NCI-H2227 (cell line): ENCODE data around the gene MSH3.

ENCODE experiments used
- DNase-seq: peaks from one replicate; lab custom pipeline; 2025; ENCODE audit not compliant: unreplicated experiment; lab: John Stamatoyannopoulos, UW

The MSH3 gene

DNA sequence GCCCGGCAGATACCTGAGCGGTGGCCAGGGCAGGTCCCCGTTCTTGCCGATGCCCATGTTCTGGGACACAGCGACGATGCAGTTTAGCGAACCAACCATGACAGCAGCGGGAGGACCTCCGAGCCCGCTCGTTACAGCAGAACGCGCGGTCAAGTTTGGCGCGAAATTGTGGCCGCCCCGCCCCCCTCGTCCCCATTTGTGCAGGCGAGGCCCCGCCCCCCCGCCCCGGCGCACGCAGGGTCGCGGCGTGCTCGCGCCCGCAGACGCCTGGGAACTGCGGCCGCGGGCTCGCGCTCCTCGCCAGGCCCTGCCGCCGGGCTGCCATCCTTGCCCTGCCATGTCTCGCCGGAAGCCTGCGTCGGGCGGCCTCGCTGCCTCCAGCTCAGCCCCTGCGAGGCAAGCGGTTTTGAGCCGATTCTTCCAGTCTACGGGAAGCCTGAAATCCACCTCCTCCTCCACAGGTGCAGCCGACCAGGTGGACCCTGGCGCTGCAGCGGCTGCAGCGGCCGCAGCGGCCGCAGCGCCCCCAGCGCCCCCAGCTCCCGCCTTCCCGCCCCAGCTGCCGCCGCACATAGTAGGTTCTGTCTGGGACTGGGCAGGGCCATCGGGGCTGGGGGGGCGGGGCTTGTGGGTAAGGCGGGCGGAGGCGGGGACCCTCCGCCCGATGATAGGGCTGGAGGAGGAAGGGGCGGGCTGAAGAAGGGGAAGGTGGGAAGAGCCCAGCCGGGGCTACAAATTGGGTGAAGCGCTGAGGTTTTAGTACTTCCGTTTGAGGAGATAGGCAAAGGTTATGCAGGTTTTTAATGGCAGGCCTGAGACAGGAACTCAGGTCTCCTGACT, at the start of gene MSH3, which contains the start of gene DHFR:
Gene MSH3 (plus strand): TSS at position 262 of the 840 bp plus-strand sequence. CDS start 76 bp downstream, at position 338.
Gene DHFR (minus strand): TSS at position 593 of the 840 bp plus-strand sequence. CDS start 494 bp downstream, at position 99.
- DNase-seq = peak; percentile 91

DNA sequence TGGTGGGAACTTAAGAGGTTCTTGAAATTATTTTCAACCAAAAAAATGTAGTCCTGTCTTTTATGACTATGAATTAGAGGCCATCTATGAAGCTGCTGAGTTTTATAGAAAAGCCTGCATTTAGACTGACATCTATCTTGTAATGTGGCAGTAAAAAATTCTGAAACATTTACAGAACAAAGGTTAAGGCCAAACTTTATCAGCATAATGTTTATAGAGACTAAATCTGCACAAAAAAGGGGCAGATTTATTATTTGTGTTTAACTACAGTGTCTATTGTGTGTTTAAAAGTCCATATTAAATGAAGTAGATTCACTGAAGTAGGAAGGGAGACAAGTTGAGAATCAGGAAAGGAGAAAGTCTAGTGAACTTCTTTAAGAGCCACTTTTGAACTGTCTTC, 47.1 kb upstream of the MSH3 start:
- no peak for DNase-seq

GRCh38 chr5:80607832-80608231, 46.6 kb upstream of the MSH3 start:
- no peak for DNase-seq

- DNase-seq = no peak
Measured at GRCh38 chr5:80608731-80609130, 45.7 kb upstream of the MSH3 start.

GRCh38 chr5:80609692-80610091, 44.8 kb upstream of the MSH3 start:
- DNase-seq = no peak

- no peak for DNase-seq
Measured at GRCh38 chr5:80615266-80615914, 39.1 kb upstream of the MSH3 start.

DNA sequence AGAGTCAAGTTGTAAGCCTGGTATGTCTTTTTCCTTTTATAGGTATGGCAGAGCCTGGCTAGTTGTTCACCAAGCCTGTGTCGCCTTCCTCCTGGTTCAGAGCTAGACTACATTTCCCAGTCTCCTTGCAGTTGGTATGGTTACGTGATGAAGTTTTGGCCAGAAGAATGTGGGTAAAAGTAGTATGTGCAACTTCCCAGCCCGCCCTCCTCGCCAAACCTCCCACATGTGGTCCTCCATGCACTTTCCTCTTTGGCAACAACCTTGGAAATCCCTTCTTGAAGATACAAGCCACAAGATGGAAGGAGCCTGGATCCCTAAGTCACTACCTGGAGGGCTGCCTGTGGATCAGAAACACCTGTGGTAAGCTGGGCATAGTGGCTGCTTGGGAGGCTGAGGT, 36.0 kb upstream of the MSH3 start:
- DNase-seq = no peak

- DNase-seq = no peak
Measured at GRCh38 chr5:80619086-80619485, 35.4 kb upstream of the MSH3 start.

- no peak for DNase-seq
Measured at GRCh38 chr5:80620211-80620610, 34.2 kb upstream of the MSH3 start.

- DNase-seq = no peak
Measured at GRCh38 chr5:80622756-80623155, 31.7 kb upstream of the MSH3 start.

DNA sequence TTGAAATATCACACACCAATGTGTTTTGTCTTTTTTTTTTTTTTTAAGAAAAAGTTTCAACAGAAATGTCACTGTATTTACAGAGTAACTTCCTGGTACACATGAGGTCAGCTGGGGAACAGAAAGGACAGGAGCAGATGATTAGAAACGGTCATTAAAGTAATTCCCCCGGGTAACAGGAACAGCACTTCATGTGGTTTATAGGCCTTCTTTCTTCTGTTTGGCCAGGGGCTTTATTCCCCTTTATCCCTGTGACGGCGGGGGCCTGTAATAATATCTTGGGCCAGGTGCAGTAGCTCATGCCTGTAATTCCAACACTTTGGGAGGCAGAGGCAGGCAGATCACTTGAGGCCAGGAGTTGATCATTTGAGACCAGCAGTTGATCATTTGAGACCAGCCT, 30.5 kb upstream of the MSH3 start:
- DNase-seq = no peak

GRCh38 chr5:80625230-80625629, 29.2 kb upstream of the MSH3 start:
- DNase-seq = no peak

DNA sequence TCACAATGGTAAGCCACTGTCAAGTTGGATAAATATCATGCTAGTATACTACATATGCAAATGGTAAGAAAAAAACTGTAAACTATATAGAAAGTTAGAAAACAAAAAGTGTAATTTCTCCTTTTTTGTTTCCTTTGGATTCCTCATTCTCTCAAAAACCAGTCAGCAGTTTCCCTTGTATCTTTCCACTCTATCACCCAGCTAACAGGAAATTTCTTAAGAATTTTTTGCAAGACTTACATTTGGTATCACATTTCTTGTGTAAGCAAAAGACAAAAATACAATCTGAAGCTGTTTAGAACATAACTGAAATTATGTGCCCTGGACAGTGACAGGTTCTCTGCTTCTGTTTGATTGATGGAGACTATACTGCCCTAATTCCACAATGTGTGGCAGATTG, 25.2 kb upstream of the MSH3 start:
- DNase-seq = no peak

DNA sequence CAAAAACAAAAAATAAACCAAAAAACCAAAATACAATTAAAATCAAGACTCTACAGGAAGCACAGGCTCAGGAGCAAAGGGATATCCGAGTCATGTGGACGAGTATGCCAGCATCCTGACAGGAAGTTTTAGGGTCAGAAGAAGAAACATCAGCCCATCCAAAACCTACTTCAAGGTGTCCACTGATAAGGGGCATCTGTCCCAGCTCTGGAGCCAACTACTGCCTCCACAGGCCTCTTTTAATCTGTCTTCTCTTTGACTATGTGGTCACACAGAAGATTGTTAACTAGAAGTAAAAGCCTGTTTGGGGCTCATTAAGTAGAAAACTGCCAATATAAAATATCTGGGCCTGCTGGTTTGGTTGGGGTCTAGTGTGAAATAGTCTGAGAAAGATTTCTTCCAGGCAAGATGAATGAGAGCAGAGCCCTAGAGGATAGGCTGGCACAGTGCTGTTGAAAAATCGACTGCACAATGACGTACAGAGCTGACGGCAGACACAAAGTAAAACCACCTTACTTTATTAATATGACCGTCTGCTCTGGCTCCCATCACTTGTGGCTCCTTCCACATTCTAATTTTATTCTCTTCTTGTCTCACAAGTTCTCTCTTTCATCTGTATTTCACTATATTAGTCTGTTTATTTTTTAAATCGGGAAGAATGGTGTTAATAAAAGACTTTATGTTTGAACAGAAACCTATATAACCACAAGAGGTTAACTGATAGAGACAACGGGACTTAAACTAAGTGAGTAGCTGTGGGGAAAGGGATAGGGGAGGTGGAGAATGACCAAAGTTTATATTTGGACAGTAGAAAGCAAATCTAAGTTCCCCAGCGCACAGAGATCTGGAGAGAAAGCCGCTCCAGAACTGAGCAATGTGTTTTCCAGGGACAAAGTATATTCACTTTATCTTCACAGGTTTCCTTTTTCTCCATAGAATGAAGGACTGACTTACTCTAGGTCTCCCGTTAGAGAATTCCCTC, 22.9 kb upstream of the MSH3 start:
- no peak for DNase-seq

- no peak for DNase-seq
Measured at GRCh38 chr5:80632700-80633099, 21.8 kb upstream of the MSH3 start.

DNA sequence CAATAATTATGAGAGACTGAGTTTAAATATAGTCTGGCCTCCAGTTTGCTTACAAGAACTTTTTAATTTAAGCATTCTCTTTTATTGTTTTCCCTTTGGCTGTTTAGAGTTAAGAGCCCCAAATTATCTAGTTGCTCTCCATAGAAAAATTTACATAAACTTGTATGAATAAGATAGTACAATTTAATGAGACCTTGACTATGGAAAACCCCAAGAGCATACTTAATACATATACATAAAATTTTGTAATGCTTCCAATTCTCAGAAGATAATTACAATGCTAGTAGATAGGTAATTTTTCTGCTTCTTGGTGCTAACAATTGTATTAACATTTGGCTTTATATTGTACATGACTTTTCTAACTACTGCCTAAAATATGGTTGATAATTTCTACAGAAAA, 20.3 kb upstream of the MSH3 start:
- DNase-seq = no peak

DNA sequence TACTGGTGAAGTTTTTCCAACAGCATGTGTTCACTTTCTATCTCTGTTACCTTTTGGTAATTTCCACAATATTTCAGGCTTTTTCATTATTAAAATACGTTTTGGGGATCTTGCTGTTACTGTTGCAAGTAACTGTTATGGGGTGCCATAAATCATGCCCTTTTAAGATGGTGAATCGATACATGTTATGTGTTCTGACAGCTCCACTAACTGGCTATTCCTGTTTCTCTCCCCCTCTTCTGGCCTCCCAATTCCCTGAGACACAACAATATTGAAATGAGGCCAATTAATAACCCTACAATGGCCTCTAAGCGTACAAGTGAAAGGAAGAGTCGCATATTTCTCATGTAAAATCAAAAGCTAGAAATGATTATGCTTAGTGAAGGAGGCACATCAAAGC, 13.1 kb upstream of the MSH3 start:
- DNase-seq = no peak

- DNase-seq = no peak
Measured at GRCh38 chr5:80644900-80645299, 9.6 kb upstream of the MSH3 start.

DNA sequence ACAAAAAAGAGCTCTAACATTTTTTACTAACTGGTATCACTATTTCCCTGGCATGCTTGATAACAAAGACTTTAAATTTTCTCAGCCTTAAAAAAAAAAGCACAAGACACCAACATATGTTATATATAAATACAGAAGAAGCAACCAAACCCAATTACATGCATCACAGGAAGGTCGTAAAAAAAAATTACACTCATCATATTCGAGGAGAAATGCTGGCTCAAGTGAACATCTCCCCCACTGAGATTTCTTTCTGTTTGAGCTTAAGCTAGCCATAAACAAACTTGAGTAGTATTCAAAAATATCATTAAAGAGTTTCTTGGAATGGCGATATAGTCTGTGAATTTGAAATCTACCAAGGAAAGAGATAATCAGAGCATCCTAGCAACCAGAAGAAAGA, 7.5 kb upstream of the MSH3 start:
- no peak for DNase-seq

GRCh38 chr5:80653502-80653901, 950 bp upstream of the MSH3 start:
- DNase-seq = no peak

DNA sequence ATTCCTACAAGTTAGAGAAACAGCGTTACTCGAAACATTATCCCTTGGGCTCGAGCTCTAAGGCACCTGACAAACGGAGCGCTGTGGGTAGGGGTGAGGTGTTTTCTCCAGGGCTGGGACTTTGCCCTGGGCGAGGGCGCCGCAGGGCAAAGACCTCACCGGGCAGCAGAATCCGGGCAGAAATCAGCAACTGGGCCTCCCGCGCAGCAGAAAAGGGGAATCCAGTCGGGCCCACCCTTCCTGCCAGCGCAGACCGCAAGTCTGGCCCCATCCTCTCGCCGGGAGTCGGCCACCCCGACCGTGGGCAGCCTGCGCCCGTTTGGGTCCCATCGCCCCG, 430 bp upstream of the MSH3 start:
- DNase-seq = no peak
